Stimulated activated CD8-positive, alpha-beta memory T cell treated with anti-CD3 and anti-CD28 coated beads, Interleukin-7, amount 100 ng/mL, for 48 hours (primary cell): Measurements from ENCODE around the gene USP22.
"Not testable (repeated sequence)": the region's sequence is repeated elsewhere in the genome, so short reads cannot be mapped to it uniquely, and the experiment has no call there.

Source experiments
- DNase-seq, 2 donors: peaks; one replicate each; pipeline ENCODE4 v3.0.0-alpha.2; 2020; ENCODE audit warnings: low read depth in 1 of 2; ENCODE audit errors: extremely low read depth in 1 of 2

The USP22 gene

GRCh38 chr17:21042458-21043295 is at the start of gene USP22:
Gene USP22, minus strand, starts transcription at chr17:21043011. Its CDS starts 176 bp downstream, at chr17:21042835.
- peak in 1 of 2 donors; percentile 90 for DNase-seq

DNA sequence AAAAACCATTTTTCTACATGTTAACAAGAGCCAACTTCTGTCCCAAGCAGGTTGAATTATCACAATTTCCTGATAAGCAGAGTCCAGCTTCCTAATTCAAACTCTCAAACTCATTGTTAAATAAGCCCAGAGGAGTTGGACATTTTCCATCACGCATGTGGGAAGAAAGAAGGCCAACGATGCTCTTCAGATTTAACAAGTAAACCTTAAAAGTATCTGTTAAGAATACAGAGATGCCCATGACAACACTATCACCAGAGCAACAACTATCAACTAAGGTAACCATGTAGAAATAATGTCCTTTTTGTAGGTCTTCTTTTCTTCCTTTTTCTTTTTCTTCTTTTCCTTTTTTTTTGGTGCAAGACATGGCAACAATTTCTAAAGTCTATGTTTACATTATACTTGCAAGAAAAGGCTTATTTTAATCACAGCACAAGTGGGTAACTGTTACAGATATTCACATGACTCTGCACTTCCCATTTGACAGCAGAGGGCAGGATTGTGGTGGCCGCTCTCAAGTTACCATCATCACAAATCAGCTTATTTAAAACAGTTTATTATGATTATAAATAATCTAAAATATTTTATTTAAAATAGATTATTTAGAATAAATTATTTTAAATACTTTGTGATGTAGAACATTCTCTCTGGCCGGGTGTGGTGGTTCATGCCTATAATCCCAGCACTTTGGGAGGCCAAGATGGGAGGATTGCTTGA is 48.2 kb upstream of the USP22 start:
- DNase-seq = no peak

GRCh38 chr17:21089933-21090901 is 47.4 kb upstream of the USP22 start:
- no peak for DNase-seq

DNA sequence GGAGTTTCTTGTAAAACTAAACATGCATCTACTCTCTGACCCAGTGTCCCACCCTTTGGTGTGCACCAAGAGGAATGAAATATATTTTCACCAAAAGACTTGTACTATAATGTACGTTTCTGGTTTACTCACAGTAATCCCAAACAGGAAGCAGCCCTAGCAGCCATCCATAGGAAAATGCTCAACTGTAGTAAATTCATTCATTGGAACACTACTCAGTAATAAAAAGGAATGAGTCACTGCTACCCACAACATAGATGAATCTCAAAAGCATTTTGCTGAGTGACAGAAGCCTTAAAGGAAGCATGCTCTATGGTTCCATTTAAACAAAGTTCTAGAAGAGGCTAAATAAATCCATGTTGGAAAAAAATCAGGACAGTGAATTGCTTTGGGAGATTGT is 46.3 kb upstream of the USP22 start:
- no peak for DNase-seq

GRCh38 chr17:21085707-21086106 is 42.9 kb upstream of the USP22 start:
- DNase-seq = no peak

GRCh38 chr17:21085280-21085679 is 42.5 kb upstream of the USP22 start:
- not testable (repeated sequence) for DNase-seq

DNA sequence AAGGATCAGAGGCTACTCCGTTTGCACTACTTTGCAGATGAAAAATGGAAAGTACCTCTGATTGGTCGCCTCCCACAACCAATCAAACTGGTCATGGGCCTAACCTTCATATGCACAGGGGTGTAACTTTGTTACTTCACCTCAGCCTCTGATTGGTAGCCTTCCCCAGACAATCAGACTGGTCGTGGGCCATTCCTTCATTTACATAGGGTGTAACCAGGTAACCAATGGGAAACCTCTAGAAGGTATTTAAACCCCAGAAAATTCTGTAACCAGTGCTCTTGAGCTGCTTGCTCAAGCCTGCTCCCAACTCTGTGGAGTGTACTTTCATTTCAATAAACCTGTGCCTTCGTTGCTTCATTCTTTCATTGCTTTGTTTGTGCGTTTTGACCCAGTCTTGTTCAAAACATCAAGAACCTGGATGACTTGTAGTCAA is 39.2 kb upstream of the USP22 start:
- no peak for DNase-seq

- DNase-seq = no peak
These were observed 36.4 kb upstream of the USP22 start for GRCh38 chr17:21079196-21079595.

- DNase-seq = no peak
These were observed 35.4 kb upstream of the USP22 start for GRCh38 chr17:21078016-21078780.

- no peak for DNase-seq
These were observed 34.5 kb upstream of the USP22 start for GRCh38 chr17:21077281-21077680.

GRCh38 chr17:21076242-21076641 is 33.4 kb upstream of the USP22 start:
- DNase-seq = no peak

DNA sequence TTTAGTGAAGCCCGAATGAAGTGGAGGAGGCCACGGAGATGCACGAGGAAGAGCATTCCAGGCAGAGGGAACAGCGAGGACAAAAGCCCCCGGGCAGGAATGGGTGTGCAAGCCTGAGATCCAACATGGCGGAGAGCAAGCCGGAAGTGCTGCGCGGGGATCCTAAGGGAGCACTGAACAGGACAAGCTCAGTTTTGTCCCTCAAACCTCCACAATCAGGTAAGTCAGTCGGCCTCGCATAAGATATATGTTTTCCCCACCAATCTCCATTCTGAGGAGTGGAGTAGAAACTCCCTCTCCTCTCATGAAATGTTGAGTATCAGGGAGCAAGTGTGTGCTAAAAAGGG is 32.9 kb upstream of the USP22 start:
- DNase-seq = no peak

DNA sequence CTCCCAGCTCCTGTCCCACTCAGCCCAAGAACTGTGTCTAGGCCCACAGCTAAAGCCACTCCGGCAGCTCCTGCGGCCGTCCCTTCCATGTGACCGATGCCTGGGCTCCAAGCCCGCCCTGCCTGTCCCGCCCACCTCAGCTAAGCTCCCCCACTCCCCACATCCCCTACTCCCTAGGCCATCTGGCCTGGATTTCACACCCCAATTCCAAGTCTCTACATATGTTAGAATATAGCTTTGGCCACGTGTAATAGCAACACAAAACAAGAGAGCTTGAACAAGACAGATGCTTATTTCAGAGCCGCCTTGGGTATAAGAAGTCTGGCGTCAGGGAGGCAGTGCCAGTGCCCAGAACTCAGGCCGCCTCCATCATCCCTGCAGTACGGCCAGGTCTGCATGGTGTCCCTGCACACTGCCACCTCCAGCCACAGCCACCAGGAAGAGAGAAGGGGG is 30.0 kb upstream of the USP22 start:
- no peak for DNase-seq

DNA sequence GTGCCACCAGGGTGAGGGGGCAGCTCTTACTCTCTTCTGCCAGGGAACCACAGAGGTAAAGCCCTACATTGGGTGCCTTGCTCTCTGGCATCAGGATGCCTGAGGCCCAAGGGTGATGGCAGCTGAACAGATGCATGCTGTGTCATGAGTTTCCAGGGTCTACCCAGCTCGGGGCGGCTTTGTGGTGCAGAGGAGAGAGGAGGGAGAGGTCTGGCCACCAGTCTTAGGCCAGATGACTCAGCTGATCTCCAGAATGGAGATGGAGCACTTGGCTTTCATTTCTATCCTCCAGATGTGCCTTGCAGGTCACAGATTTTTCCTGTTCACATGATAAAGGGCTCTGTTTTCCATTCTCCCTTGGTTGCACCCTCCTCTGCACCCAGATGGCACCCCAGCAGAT is 23.6 kb upstream of the USP22 start:
- no peak for DNase-seq

- no peak for DNase-seq
These were observed 19.2 kb upstream of the USP22 start for GRCh38 chr17:21061971-21062526.

GRCh38 chr17:21061158-21061835 is 18.5 kb upstream of the USP22 start:
- DNase-seq = no peak

DNA sequence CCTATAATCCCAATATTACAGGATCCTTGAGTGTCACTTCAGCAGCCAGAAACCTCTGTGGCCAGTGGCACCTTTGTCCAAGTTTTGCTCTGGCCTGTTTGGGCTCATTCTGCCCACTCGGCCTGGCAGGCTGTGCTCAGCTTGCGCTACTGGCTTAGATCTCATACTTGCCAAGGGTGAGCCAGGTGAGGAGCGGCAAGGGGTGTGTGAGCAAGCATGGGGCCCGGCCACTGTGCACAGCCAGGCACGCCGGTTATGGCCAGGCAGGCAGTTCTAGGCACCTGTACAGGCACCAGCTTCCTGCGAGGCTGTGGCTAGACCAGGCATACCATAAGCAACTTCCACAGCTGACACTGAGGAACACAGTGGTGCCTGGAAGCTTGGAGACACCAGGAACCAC is 16.9 kb upstream of the USP22 start:
- no peak for DNase-seq

GRCh38 chr17:21058098-21058893 is 15.5 kb upstream of the USP22 start:
- no peak for DNase-seq

GRCh38 chr17:21053056-21053455 is 10.2 kb upstream of the USP22 start:
- not testable (repeated sequence) for DNase-seq
